H9 (cell line): ENCODE data around the gene PNMA6F. TPM values are rescaled to one million over a fixed set of nuclear protein-coding genes. Genes with fewer than 3 reads are reported as not detected.

Source experiments
- DNase-seq: peaks from one replicate; pipeline ENCODE4 v3.0.0-alpha.2; 2017
- H2AFZ ChIP-seq: one replicate; pipeline ENCODE4 v1.6.1; 2013; ENCODE audit warnings: mild to moderate bottlenecking, low read length, control low read depth, moderate library complexity
- H2AK5ac ChIP-seq: 2 replicates; pipeline ENCODE4 v1.6.1; 2013; ENCODE audit warnings: low read length, control low read depth, mixed read lengths; ENCODE audit not compliant: insufficient read length
- H2BK120ac ChIP-seq: one replicate; pipeline ENCODE4 v1.6.1; 2013; ENCODE audit warnings: low read depth, mild to moderate bottlenecking, low read length, control low read depth, inconsistent platforms; ENCODE audit not compliant: poor library complexity, severe bottlenecking
- H2BK12ac ChIP-seq: 2 replicates; pipeline ENCODE4 v1.6.1; 2013; ENCODE audit warnings: low read length, control low read depth, mixed read lengths, low read depth; ENCODE audit not compliant: insufficient read length
- H2BK15ac ChIP-seq: 2 replicates; pipeline ENCODE4 v1.6.1; 2013; ENCODE audit warnings: low read depth, low read length, control low read depth
- H2BK20ac ChIP-seq: one replicate; pipeline ENCODE4 v1.6.1; 2013; ENCODE audit warnings: low read depth, mild to moderate bottlenecking, low read length, control low read depth, inconsistent platforms; ENCODE audit not compliant: poor library complexity, severe bottlenecking
- H2BK5ac ChIP-seq: 2 replicates; pipeline ENCODE4 v1.6.1; 2013; ENCODE audit warnings: low read length, control low read depth, mixed read lengths; ENCODE audit not compliant: insufficient read length
- H3K14ac ChIP-seq: 2 replicates; pipeline ENCODE4 v1.6.1; 2013; ENCODE audit warnings: low read length, control low read depth; ENCODE audit not compliant: insufficient read depth
- H3K18ac ChIP-seq: 2 replicates; pipeline ENCODE4 v1.6.1; 2013; ENCODE audit warnings: low read depth, mild to moderate bottlenecking, mixed read lengths, low read length, control low read depth; ENCODE audit not compliant: insufficient read length
- H3K23ac ChIP-seq: 2 replicates; pipeline ENCODE4 v1.6.1; 2013; ENCODE audit warnings: low read length, control low read depth, mixed read lengths, low read depth; ENCODE audit not compliant: insufficient read length
- H3K23me2 ChIP-seq: 2 replicates; pipeline ENCODE4 v1.6.1; 2013; ENCODE audit warnings: low read depth, mild to moderate bottlenecking, mixed read lengths, low read length, control low read depth; ENCODE audit not compliant: insufficient read length, poor library complexity, severe bottlenecking
- H3K27ac ChIP-seq: 2 replicates; pipeline ENCODE4 v1.5.1; 2013; ENCODE audit warnings: low read length, control low read depth, mixed read lengths, low read depth; ENCODE audit not compliant: insufficient read length
- H3K27me3 ChIP-seq: 2 replicates; pipeline ENCODE4 v1.6.1; 2013; ENCODE audit warnings: low read length, control low read depth, inconsistent platforms; ENCODE audit not compliant: insufficient read depth
- H3K4ac ChIP-seq: 2 replicates; pipeline ENCODE4 v1.6.1; 2013; ENCODE audit warnings: low read depth, mild to moderate bottlenecking, control low read depth, inconsistent platforms, low read length, moderate library complexity
- H3K4me1 ChIP-seq: 2 replicates; pipeline ENCODE4 v1.6.1; 2013; ENCODE audit warnings: low read length, control low read depth, inconsistent platforms; ENCODE audit not compliant: insufficient read depth
- H3K4me2 ChIP-seq: 2 replicates; pipeline ENCODE4 v1.6.1; 2013; ENCODE audit warnings: low read length, control low read depth, mixed read lengths; ENCODE audit not compliant: insufficient read length, insufficient read depth
- H3K56ac ChIP-seq: 2 replicates; pipeline ENCODE4 v1.6.1; 2013; ENCODE audit warnings: low read depth, mild to moderate bottlenecking, mixed read lengths, low read length, control low read depth; ENCODE audit not compliant: insufficient read length
- H3K79me1 ChIP-seq: 2 replicates; pipeline ENCODE4 v1.6.1; 2013; ENCODE audit warnings: low read depth, mild to moderate bottlenecking, moderate library complexity, low read length, control low read depth, inconsistent platforms; ENCODE audit not compliant: insufficient read depth, poor library complexity, severe bottlenecking
- H3K79me2 ChIP-seq: 2 replicates; pipeline ENCODE4 v1.6.1; 2013; ENCODE audit warnings: low read length, control low read depth, inconsistent platforms; ENCODE audit not compliant: insufficient read depth
- H3K9ac ChIP-seq: 2 replicates; pipeline ENCODE4 v1.6.1; 2013; ENCODE audit warnings: low read length, control low read depth, mixed read lengths; ENCODE audit not compliant: insufficient read length; ENCODE audit errors: extremely low read depth
- H3K9me3 ChIP-seq: one replicate; pipeline ENCODE4 v1.6.1; 2013; ENCODE audit warnings: low read depth, low read length, inconsistent platforms; ENCODE audit not compliant: control insufficient read depth
- H3T11ph ChIP-seq: one replicate; pipeline ENCODE4 v1.6.1; 2013; ENCODE audit warnings: mild to moderate bottlenecking, low read length, control low read depth, inconsistent platforms
- H4K20me1 ChIP-seq: one replicate; pipeline ENCODE4 v1.6.1; 2013; ENCODE audit not compliant: control insufficient read depth, insufficient read length, insufficient read depth
- H4K5ac ChIP-seq: 2 replicates; pipeline ENCODE4 v1.6.1; 2013; ENCODE audit warnings: low read depth, mild to moderate bottlenecking, mixed read lengths, low read length, control low read depth; ENCODE audit not compliant: insufficient read length
- H4K8ac ChIP-seq: replicated peaks from 2 replicates; pipeline ENCODE4 v1.6.1; 2013; ENCODE audit warnings: low read length, control low read depth, mixed read lengths, low read depth; ENCODE audit not compliant: insufficient read length
- H4K91ac ChIP-seq: 2 replicates; pipeline ENCODE4 v1.6.1; 2013; ENCODE audit warnings: low read depth, mild to moderate bottlenecking, moderate library complexity, mixed read lengths, low read length, control low read depth; ENCODE audit not compliant: insufficient read length
- H3K27ac Mint-ChIP-seq, 3 experiments: 2 replicates in 2 of 3; 3 replicates in 1 of 3; pipeline ENCODE4 v1.8.0; 2020 to 2021; ENCODE audit warnings: mixed read lengths in 3 of 3, mild to moderate bottlenecking in 1 of 3, moderate library complexity in 1 of 3
- H3K27me3 Mint-ChIP-seq: 2 replicates; pipeline ENCODE4 v1.8.0; 2021; ENCODE audit warnings: low read depth, mild to moderate bottlenecking, moderate library complexity, mixed read lengths
- H3K36me3 Mint-ChIP-seq, 3 experiments: 2 replicates in 2 of 3; 3 replicates in 1 of 3; pipeline ENCODE4 v1.8.0; 2020 to 2021; ENCODE audit warnings: low read depth in 3 of 3, mixed read lengths in 3 of 3; ENCODE audit not compliant: insufficient read depth in 1 of 3
- H3K4me1 Mint-ChIP-seq, 2 experiments: 2 replicates each; pipeline ENCODE4 v1.8.0; 2020; ENCODE audit warnings: mixed read lengths in 2 of 2
- H3K4me3 Mint-ChIP-seq, 2 experiments: 2 replicates in 1 of 2; 3 replicates in 1 of 2; pipeline ENCODE4 v1.8.0; 2020 to 2021; ENCODE audit warnings: mild to moderate bottlenecking in 2 of 2, mixed read lengths in 2 of 2, moderate library complexity in 1 of 2
- H3K9me3 Mint-ChIP-seq, 2 experiments: 2 replicates in 1 of 2; 3 replicates in 1 of 2; pipeline ENCODE4 v1.8.0; 2020; ENCODE audit warnings: mild to moderate bottlenecking in 2 of 2, mixed read lengths in 2 of 2, moderate library complexity in 1 of 2
- WGBS: extraction: QIAGEN DNeasy Blood & Tissue Kit; methylation state at CpG from one replicate; pipeline ENCODE4 v1.1.7; 2013; ENCODE audit warnings: missing lambda C conversion rate, low lambda C conversion rate, mixed read lengths; ENCODE audit not compliant: insufficient read length; ENCODE audit errors: extremely low coverage; 5-methylcytosine and 5-hydroxymethylcytosine counted together
- total RNA-seq: library from RNA; stranded (reverse); gene quantifications from 2 replicates; pipeline ENCODE4 v1.2.1, GENCODE V29; 2021
- TF ChIP-seq, protein P1 (sequence below): fragments of 200-600 bp; sonication (generic); conservative IDR thresholded peaks from 3 replicates; pipeline ENCODE4 v1.8.0; 2021; ENCODE audit warnings: antibody characterized with exemption, mild to moderate bottlenecking

PNMA6F gene
- total RNA-seq, 1 experiment from 2014 or later, result not detected

DNA sequence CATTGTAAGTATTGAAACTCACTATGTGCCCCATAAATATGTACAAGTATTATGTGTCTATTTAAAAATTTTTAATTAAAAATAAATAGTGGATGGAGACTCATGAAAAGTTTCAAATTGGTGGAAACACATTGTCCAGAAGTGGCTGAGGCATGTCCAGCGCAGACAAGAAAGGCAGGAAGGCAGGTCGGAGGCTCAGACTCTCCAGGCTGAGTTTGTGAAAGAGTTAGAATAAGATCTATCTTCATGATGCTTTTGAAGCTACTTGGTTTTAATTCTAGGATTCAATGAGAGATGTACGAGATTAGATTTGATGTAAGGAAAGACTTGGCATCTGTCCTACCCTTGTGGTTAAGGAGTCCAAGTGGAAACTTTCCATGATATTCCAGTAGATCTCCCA lies 19.8 kb downstream of the PNMA6F start:
- Histone ChIP-seq H4K8ac (no peak overlapping the region), H2AK5ac (no peak overlapping the region), H3T11ph (no peak overlapping the region), H2BK5ac (no peak overlapping the region), H4K5ac (no peak overlapping the region), H3K4me1 (no peaks in the 10 kb centered on the region), H2BK12ac (no peak overlapping the region), H2BK120ac (no peak overlapping the region), H2AFZ (no peak overlapping the region), H3K27ac (no peak overlapping the region), H3K23me2 (no peaks in the 10 kb centered on the region), H3K4ac (no peak overlapping the region), H3K56ac (no peak overlapping the region), H3K23ac (no peak overlapping the region), H4K20me1 (no peaks in the 10 kb centered on the region), H3K27me3 (no peaks in the 10 kb centered on the region), H3K79me2 (no peaks in the 10 kb centered on the region), H3K9me3 (peaks cover 51% of the 10 kb centered on the region), H3K14ac (no peak overlapping the region), H3K79me1 (no peaks in the 10 kb centered on the region), H2BK20ac (no peak overlapping the region), H3K9ac (no peak overlapping the region), H2BK15ac (no peak overlapping the region), H3K4me2 (no peak overlapping the region), H4K91ac (no peak overlapping the region), H3K18ac (no peak overlapping the region)
- TF ChIP-seq, protein P1, sequence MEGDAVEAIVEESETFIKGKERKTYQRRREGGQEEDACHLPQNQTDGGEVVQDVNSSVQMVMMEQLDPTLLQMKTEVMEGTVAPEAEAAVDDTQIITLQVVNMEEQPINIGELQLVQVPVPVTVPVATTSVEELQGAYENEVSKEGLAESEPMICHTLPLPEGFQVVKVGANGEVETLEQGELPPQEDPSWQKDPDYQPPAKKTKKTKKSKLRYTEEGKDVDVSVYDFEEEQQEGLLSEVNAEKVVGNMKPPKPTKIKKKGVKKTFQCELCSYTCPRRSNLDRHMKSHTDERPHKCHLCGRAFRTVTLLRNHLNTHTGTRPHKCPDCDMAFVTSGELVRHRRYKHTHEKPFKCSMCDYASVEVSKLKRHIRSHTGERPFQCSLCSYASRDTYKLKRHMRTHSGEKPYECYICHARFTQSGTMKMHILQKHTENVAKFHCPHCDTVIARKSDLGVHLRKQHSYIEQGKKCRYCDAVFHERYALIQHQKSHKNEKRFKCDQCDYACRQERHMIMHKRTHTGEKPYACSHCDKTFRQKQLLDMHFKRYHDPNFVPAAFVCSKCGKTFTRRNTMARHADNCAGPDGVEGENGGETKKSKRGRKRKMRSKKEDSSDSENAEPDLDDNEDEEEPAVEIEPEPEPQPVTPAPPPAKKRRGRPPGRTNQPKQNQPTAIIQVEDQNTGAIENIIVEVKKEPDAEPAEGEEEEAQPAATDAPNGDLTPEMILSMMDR, result no peak
- no CpG with 5 or more reads among the region's 3 CpGs for WGBS
- no peak overlapping the region; a peak in 1 of 7 replicates for H3K27ac Mint-ChIP-seq
- peaks cover 78 to 86% of the 10 kb centered on the region in 2 experiments for H3K9me3 Mint-ChIP-seq
- peaks cover 0 to 6% (median 0%) of the 10 kb centered on the region in 3 experiments; a peak in 3 of 7 replicates for H3K36me3 Mint-ChIP-seq
- DNase-seq, result no peak
- H3K27me3 Mint-ChIP-seq, result peaks cover 36% of the 10 kb centered on the region
- H3K4me3 Mint-ChIP-seq, result no peak overlapping the region
- peaks cover 0 to 4% of the 10 kb centered on the region in 2 experiments; a peak in 1 of 4 replicates for H3K4me1 Mint-ChIP-seq
